Measurements from ENCODE around the gene RTBDN.
A peak's percentile ranks its signal among the peaks of the same experiment; 100 is the strongest.
"Not testable (repeated sequence)": the region's sequence is repeated elsewhere in the genome, so short reads cannot be mapped to it uniquely, and the experiment has no call there.

The RTBDN gene

GRCh38 chr19:12817810-12818209, 16.6 kb downstream of the RTBDN start:
- not testable (repeated sequence) for DNase-seq

- not testable (repeated sequence) for DNase-seq
These were observed 17.2 kb downstream of the RTBDN start for GRCh38 chr19:12817188-12817587.

- no peak for DNase-seq
These were observed 19.3 kb downstream of the RTBDN start for GRCh38 chr19:12815088-12815487.

GRCh38 chr19:12806242-12807081, 27.9 kb downstream of the RTBDN start, which contains the start of gene RNASEH2A:
RNASEH2A (plus strand) TSS chr19:12806584; CDS start chr19:12806674, 90 bp downstream.
- DNase-seq = peak; percentile 91

GRCh38 chr19:12804051-12804450, 30.3 kb downstream of the RTBDN start:
- no peak for DNase-seq

- no peak for DNase-seq
These were observed 31.9 kb downstream of the RTBDN start for GRCh38 chr19:12802267-12803106.

- peak; percentile 64 for DNase-seq
These were observed 32.7 kb downstream of the RTBDN start, which contains the start of the genes PRDX2 and THSD8 for GRCh38 chr19:12801466-12802266. PRDX2 (minus strand) TSS chr19:12801800; CDS start chr19:12801261, 539 bp downstream. THSD8 (plus strand) TSS chr19:12802069; CDS start chr19:12802072, 3 bp downstream.

- DNase-seq = no peak
These were observed 33.4 kb downstream of the RTBDN start for GRCh38 chr19:12800923-12801465.

- no peak for DNase-seq
These were observed 34.0 kb downstream of the RTBDN start for GRCh38 chr19:12800466-12800770.

- DNase-seq = no peak
These were observed 34.5 kb downstream of the RTBDN start for GRCh38 chr19:12799742-12800465.

- DNase-seq = not testable (repeated sequence)
These were observed 36.8 kb downstream of the RTBDN start for GRCh38 chr19:12797607-12798006.

GRCh38 chr19:12797141-12797587, 37.2 kb downstream of the RTBDN start:
- no peak for DNase-seq

GRCh38 chr19:12796146-12797071, 38.0 kb downstream of the RTBDN start:
- DNase-seq = peak; percentile 79

- no peak for DNase-seq
These were observed 39.4 kb downstream of the RTBDN start for GRCh38 chr19:12794971-12795381.

GRCh38 chr19:12794196-12794941, 40.0 kb downstream of the RTBDN start:
- no peak for DNase-seq

GRCh38 chr19:12793290-12794195, 40.8 kb downstream of the RTBDN start:
- peak; percentile 91 for DNase-seq

GRCh38 chr19:12792853-12793289, 41.5 kb downstream of the RTBDN start:
- no peak for DNase-seq

All from fibroblast of skin of back (primary cell).